HL-60 (cell line): Measurements from ENCODE around the gene NFAM1.

Experiments used
- DNase-seq, 2 experiments: peaks; one replicate each; pipeline ENCODE4 v3.0.0-alpha.2; 2010 to 2020; ENCODE audit warnings: low read depth in 1 of 2, low spot score in 1 of 2
- H3K27ac ChIP-seq: fragments of 250-450 bp; sonication (Bioruptor Pico); replicated peaks from 2 replicates; pipeline ENCODE4 v1.5.1; 2020; ENCODE audit warnings: mild to moderate bottlenecking, moderate library complexity
- H3K27me3 ChIP-seq: fragments of 250-450 bp; sonication (Bioruptor Pico); 2 replicates; pipeline ENCODE4 v1.5.1; 2021; ENCODE audit warnings: mild to moderate bottlenecking, moderate library complexity; ENCODE audit not compliant: insufficient read depth, poor library complexity, severe bottlenecking
- H3K4me3 ChIP-seq: replicated peaks from 2 replicates; pipeline ENCODE4 v1.5.1; 2011; ENCODE audit warnings: mild to moderate bottlenecking, control low read depth, low read length; ENCODE audit not compliant: insufficient read depth
- CTCF ChIP-seq: IDR thresholded peaks from one replicate; pipeline ENCODE4 v1.5.1; 2011; ENCODE audit warnings: low read length, control low read depth, inconsistent platforms; ENCODE audit not compliant: insufficient read depth
- GABPA ChIP-seq: IDR thresholded peaks from 2 replicates; pipeline ENCODE4 v1.6.1; 2012; ENCODE audit warnings: low read depth
- POLR2AphosphoS5 ChIP-seq: IDR thresholded peaks from 2 replicates; pipeline ENCODE4 v1.6.1; 2012; ENCODE audit warnings: low read depth
- REST ChIP-seq: IDR thresholded peaks from 2 replicates; pipeline ENCODE4 v1.6.1; 2012; ENCODE audit warnings: low read depth; ENCODE audit not compliant: insufficient replicate concordance
- SPI1 ChIP-seq: IDR thresholded peaks from 2 replicates; pipeline ENCODE4 v1.6.1; 2012; ENCODE audit warnings: low read depth, mild to moderate bottlenecking, borderline replicate concordance

Gene NFAM1

GRCh38 chr22:42379966-42380537, 52.2 kb downstream of the NFAM1 start:
- Histone ChIP-seq H3K4me3 (no peak overlapping the region), H3K27ac (no peak overlapping the region), H3K27me3 (no peaks in the 10 kb centered on the region)
- no peak for DNase-seq
- TF ChIP-seq POLR2AphosphoS5 (no peak), REST (no peak), GABPA (no peak), SPI1 (no peak), CTCF (no peak)

GRCh38 chr22:42376711-42377554, 55.3 kb downstream of the NFAM1 start:
- peaks cover 2% of the 10 kb centered on the region for H3K27me3 ChIP-seq
- TF ChIP-seq POLR2AphosphoS5 = no peak; the same call in 1 of the 2 replicates
- TF ChIP-seq REST = no peak
- TF ChIP-seq SPI1 = no peak
- TF ChIP-seq GABPA = no peak
- TF ChIP-seq CTCF = no peak
- no peak for DNase-seq
- H3K27ac ChIP-seq = no peak overlapping the region
- H3K4me3 ChIP-seq = no peak overlapping the region

GRCh38 chr22:42375982-42376381, 56.2 kb downstream of the NFAM1 start:
- TF ChIP-seq CTCF (no peak), REST (no peak), POLR2AphosphoS5 (no peak), GABPA (no peak), SPI1 (no peak)
- peaks cover 3% of the 10 kb centered on the region for H3K27me3 ChIP-seq
- DNase-seq = no peak
- H3K4me3 ChIP-seq = no peak overlapping the region
- H3K27ac ChIP-seq = no peak overlapping the region
